GM12801 (cell line): ENCODE results near the gene EMC10.

Experiments
- CTCF ChIP-seq: IDR thresholded peaks from one replicate; pipeline ENCODE4 v1.5.1; 2011; ENCODE audit warnings: control low read depth; ENCODE audit not compliant: insufficient read length; ENCODE audit errors: extremely low read depth

EMC10 gene

GRCh38 chr19:50432221-50433028 lies 43.9 kb upstream of the EMC10 start, which contains the start of gene MYBPC2:
Gene MYBPC2 (plus strand): TSS chr19:50432892. CDS start chr19:50432954, 62 bp downstream.
- TF ChIP-seq CTCF, result no peak

DNA sequence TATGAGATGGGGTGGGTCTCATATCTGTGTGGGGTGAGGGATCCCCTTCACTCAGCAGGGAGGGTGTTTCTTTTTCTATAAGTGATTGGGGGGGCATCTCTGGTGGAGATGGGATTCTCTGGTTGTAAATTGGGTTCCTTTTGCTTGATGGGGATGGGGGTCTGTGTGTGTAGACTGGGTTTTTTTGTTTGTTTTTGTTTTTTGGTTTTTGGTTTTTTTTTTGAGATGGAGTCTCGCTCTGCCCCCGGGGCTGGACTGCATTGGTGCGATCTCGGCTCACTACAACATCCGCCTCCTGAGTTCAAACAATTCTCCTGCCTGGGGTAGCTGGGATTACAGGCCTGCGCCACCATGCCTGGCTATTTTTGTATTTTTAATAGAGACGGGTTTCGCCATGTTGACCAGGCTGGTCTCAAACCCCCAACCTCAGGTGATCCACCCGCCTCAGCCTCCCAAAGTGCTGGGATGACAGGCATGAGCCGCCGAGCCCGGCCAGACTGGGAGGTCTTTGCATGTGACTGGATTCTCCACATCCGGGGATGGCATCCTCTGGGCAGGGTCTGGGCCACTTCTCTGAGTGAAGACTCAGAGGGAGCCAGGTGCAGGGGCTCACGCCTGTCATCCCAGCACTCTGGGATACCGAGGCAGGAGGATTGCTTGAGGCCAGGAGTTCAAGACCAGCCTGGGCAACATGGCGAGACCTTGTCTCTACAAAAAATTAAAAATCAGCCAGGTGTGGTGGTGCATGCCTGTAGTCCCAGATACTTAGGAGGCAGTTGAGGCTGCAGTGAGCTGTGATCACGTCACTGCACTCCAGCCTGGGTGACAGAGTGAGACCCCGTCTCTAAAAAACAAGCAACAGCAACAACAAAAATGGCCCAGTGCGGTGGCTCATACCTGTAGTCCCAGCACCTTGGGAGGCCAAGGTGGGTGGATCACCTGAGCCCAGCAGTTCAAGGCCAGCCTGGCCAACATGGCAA lies 42.8 kb upstream of the EMC10 start:
- no peak for TF ChIP-seq CTCF

DNA sequence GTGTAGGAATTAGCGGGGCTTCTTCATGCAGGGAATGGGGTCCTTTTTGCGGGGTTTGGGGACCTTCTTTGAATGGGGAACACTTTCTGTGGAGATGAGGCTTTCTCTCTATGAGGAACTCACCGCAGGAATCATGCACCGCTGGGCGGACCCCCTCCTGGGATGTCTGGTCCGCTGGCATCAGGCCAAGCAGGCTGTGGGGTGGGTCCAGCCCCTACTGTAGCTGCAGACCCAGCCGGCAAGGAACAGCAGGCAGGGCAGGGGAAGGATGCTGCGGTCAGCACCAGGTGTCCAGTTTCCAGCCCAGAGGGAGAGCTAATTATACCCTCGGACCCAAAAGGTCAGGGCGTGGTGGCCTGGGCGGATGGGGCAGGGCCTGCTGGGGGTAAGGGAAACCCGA lies 41.8 kb upstream of the EMC10 start:
- no peak for TF ChIP-seq CTCF

DNA sequence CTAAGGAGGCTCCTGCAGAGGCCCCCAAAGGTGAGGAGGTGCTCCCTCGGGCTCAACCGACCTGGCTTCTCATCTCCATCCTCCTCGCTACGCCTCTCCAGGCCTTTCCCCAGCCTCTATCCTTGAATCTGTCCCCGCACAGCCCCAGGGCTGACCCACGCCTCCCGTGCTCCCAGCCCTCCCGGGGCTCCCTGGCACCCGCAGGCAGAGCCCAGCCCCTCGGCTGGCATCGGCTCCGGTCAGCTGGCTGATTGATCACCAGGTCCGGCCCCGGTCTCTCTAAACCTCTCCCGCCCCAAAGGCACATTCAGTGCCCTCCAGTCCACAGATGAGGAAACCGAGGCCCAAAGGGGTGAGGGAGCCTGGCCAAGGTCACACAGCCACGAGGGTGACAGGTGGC lies 41.1 kb upstream of the EMC10 start:
- TF ChIP-seq CTCF, result no peak

GRCh38 chr19:50435627-50436026 lies 40.7 kb upstream of the EMC10 start:
- TF ChIP-seq CTCF, result no peak

GRCh38 chr19:50437862-50438449 lies 38.4 kb upstream of the EMC10 start:
- TF ChIP-seq CTCF, result no peak

GRCh38 chr19:50444059-50444458 lies 32.2 kb upstream of the EMC10 start:
- TF ChIP-seq CTCF, result no peak
